Liver (tissue), 3 donors: Measurements from ENCODE around the gene COL9A1.

Experiments
- CTCF ChIP-seq: fragments of 150-350 bp; IDR thresholded peaks from 2 replicates; pipeline ENCODE4 v1.5.1; 2017; ENCODE audit warnings: improper control_type of control experiment, low read depth, low read length; ENCODE audit not compliant: missing input control
- EGR1 ChIP-seq, 2 donors: IDR thresholded peaks; 2 replicates each; pipeline ENCODE4 v1.6.1; 2016 to 2018; ENCODE audit warnings: antibody characterized with exemption in 2 of 2, low read depth in 2 of 2
- FOXA1 ChIP-seq: IDR thresholded peaks from 2 replicates; pipeline ENCODE4 v1.6.1; 2016; ENCODE audit warnings: antibody characterized with exemption
- GABPA ChIP-seq, 2 donors: IDR thresholded peaks in 1 of 2; conservative IDR thresholded peaks in 1 of 2; 2 replicates each; pipeline ENCODE4 v1.6.1; 2016; ENCODE audit warnings: antibody characterized with exemption in 2 of 2, mild to moderate bottlenecking in 1 of 2, moderate library complexity in 1 of 2
- HNF4G ChIP-seq: IDR thresholded peaks from 2 replicates; pipeline ENCODE4 v1.6.1; 2016; ENCODE audit warnings: antibody characterized with exemption
- JUND ChIP-seq, 2 donors: IDR thresholded peaks; 2 replicates each; pipeline ENCODE4 v1.6.1; 2016; ENCODE audit warnings: antibody characterized with exemption in 2 of 2
- MAX ChIP-seq: IDR thresholded peaks from 2 replicates; pipeline ENCODE4 v1.6.1; 2016; ENCODE audit warnings: antibody characterized with exemption
- RAD21 ChIP-seq, 2 donors: IDR thresholded peaks; 2 replicates each; pipeline ENCODE4 v1.6.1; 2016; ENCODE audit warnings: antibody characterized with exemption in 2 of 2, mild to moderate bottlenecking in 2 of 2
- REST ChIP-seq: IDR thresholded peaks from 2 replicates; pipeline ENCODE4 v1.6.1; 2016; ENCODE audit warnings: antibody characterized with exemption, mild to moderate bottlenecking
- RXRA ChIP-seq, 2 donors: IDR thresholded peaks; 2 replicates each; pipeline ENCODE4 v1.6.1; 2017 to 2018; ENCODE audit warnings: antibody characterized with exemption in 2 of 2, mild to moderate bottlenecking in 1 of 2
- SP1 ChIP-seq: IDR thresholded peaks from 2 replicates; pipeline ENCODE4 v1.6.1; 2018; ENCODE audit warnings: antibody characterized with exemption, mild to moderate bottlenecking
- TAF1 ChIP-seq: conservative IDR thresholded peaks from 2 replicates; pipeline ENCODE4 v1.6.1; 2016; ENCODE audit warnings: antibody characterized with exemption, mild to moderate bottlenecking
- YY1 ChIP-seq: IDR thresholded peaks from 2 replicates; pipeline ENCODE4 v1.6.1; 2016; ENCODE audit warnings: antibody characterized with exemption, mild to moderate bottlenecking
- ZBTB33 ChIP-seq: IDR thresholded peaks from 2 replicates; pipeline ENCODE4 v1.6.1; 2016; ENCODE audit warnings: antibody characterized with exemption
- donor health status: healthy.
- donor health status: healthy.

GRCh38 chr6:70337743-70338105, 34.8 kb upstream of the COL9A1 start:
- TF ChIP-seq RAD21 (IDR thresholded peaks at IDR 0.05) (no peak), RXRA (IDR thresholded peaks at IDR 0.05) (no peak), CTCF (no peak), HNF4G (no peak), REST (no peak), SP1 (no peak), JUND (IDR thresholded peaks at IDR 0.05) (no peak), MAX (no peak), TAF1 (no peak), GABPA (IDR thresholded peaks at IDR 0.05 in 1 of 2, conservative IDR thresholded peaks at IDR 0.05 in 1 of 2) (no peak), ZBTB33 (no peak), YY1 (no peak), EGR1 (IDR thresholded peaks at IDR 0.05; ENCODE audit: low read depth in 2 of 2) (no peak), FOXA1 (no peak)
